Transverse colon (tissue), 4 donors: ENCODE results near the gene ESPL1.

Experiments used
- CTCF ChIP-seq, 5 experiments: fragments of 200-600 bp in 3 of 5; fragments of 450-650 bp in 2 of 5; sonication (generic) in 3 of 5; IDR thresholded peaks; 1 replicate in 2 of 5; 2 replicates in 3 of 5; pipeline ENCODE4 v1.5.1; 2016 to 2017; ENCODE audit warnings: antibody characterized with exemption in 5 of 5, inconsistent platforms in 3 of 5, mild to moderate bottlenecking in 2 of 5, moderate library complexity in 1 of 5
- POLR2A ChIP-seq: fragments of 450-650 bp; IDR thresholded peaks from one replicate; pipeline ENCODE4 v1.6.1; 2016; ENCODE audit warnings: antibody characterized with exemption, mild to moderate bottlenecking, moderate library complexity
- POLR2AphosphoS5 ChIP-seq, 3 donors: sonication (generic); formaldehyde crosslinking; IDR thresholded peaks; one replicate each; pipeline ENCODE4 v1.6.1; 2016; ENCODE audit warnings: antibody characterized with exemption in 3 of 3

- TF ChIP-seq CTCF (IDR thresholded peaks at IDR 0.05): no peak
- no peak for TF ChIP-seq POLR2AphosphoS5 (IDR thresholded peaks at IDR 0.05)
- no peak for TF ChIP-seq POLR2A
These were observed 31.0 kb downstream of the ESPL1 start for GRCh38 chr12:53299101-53299453.
